22Rv1 (cell line): ENCODE results near the gene TTC28.

ENCODE experiments used
- ZFX ChIP-seq: fragments of 450-650 bp; IDR thresholded peaks from 2 replicates; pipeline ENCODE4 v1.6.1; 2017; ENCODE audit warnings: antibody characterized with exemption, borderline replicate concordance
- TF ChIP-seq, protein P1 (sequence below): fragments of 450-650 bp; IDR thresholded peaks from 2 replicates; pipeline ENCODE4 v1.5.1; 2017; ENCODE audit warnings: mild to moderate bottlenecking

DNA sequence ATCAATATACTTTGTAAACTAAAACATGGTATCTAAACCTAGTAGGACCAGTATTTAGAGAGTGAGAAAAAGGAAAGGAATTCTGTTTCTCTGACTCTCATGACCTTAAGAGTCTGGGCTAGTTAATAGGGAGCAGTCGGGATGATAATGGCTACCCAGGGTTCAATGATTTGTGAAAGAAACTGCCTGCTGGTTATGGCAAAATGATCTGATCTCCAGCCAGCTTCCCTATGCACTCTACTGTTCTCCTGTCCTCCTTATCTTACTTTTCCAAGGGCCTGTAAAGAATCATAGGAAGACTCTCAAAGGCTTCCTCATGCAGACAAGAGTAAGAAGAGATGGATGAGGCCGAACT is 567.5 kb downstream of the TTC28 start:
- TF ChIP-seq, protein P1, sequence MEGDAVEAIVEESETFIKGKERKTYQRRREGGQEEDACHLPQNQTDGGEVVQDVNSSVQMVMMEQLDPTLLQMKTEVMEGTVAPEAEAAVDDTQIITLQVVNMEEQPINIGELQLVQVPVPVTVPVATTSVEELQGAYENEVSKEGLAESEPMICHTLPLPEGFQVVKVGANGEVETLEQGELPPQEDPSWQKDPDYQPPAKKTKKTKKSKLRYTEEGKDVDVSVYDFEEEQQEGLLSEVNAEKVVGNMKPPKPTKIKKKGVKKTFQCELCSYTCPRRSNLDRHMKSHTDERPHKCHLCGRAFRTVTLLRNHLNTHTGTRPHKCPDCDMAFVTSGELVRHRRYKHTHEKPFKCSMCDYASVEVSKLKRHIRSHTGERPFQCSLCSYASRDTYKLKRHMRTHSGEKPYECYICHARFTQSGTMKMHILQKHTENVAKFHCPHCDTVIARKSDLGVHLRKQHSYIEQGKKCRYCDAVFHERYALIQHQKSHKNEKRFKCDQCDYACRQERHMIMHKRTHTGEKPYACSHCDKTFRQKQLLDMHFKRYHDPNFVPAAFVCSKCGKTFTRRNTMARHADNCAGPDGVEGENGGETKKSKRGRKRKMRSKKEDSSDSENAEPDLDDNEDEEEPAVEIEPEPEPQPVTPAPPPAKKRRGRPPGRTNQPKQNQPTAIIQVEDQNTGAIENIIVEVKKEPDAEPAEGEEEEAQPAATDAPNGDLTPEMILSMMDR: no peak
- TF ChIP-seq ZFX: no peak
